Left lung (tissue), 10 donors: ENCODE results near the gene PAX5. TPM values are rescaled to one million over a fixed set of nuclear protein-coding genes. Genes with fewer than 3 reads are reported as not detected.
A peak's percentile ranks its signal among the peaks of the same experiment; 100 is the strongest.

ENCODE experiments used
- ATAC-seq: fragments of 200-7000 bp; cut with Tn5 transposase; one replicate; pipeline ENCODE4 v1.9.1; 2020; ENCODE audit warnings: moderate library complexity
- DNase-seq, 4 donors: peaks; one replicate each; pipeline ENCODE4 v3.0.0-alpha.2; 2013 to 2020
- H3K27ac ChIP-seq, 2 donors: fragments of 200-600 bp; sonication (generic) in 1 of 2; one replicate each; pipeline versions ENCODE4 v1.5.0 to v1.8.0; 2020 to 2021
- H3K27me3 ChIP-seq, 2 donors: fragments of 200-600 bp; sonication (generic) in 1 of 2; one replicate each; pipeline versions ENCODE4 v1.5.0 to v1.8.0; 2020 to 2021
- H3K36me3 ChIP-seq, 2 donors: fragments of 200-600 bp; sonication (generic) in 1 of 2; one replicate each; pipeline versions ENCODE4 v1.5.0 to v1.8.0; 2020 to 2021
- H3K4me1 ChIP-seq, 2 donors: fragments of 200-600 bp; one replicate each; pipeline ENCODE4 v1.8.0; 2021
- H3K4me3 ChIP-seq, 2 donors: fragments of 200-600 bp; sonication (generic) in 1 of 2; one replicate each; pipeline versions ENCODE4 v1.5.0 to v1.8.0; 2020 to 2021; ENCODE audit warnings: mild to moderate bottlenecking in 1 of 2
- H3K9me3 ChIP-seq, 2 donors: fragments of 200-600 bp; sonication (generic) in 1 of 2; one replicate each; pipeline versions ENCODE4 v1.5.0 to v1.8.0; 2020 to 2021
- CTCF ChIP-seq, 2 donors: fragments of 200-600 bp; sonication (generic) in 1 of 2; IDR thresholded peaks; one replicate each; pipeline versions ENCODE4 v1.5.0 to v1.8.0; 2021; ENCODE audit warnings: antibody characterized with exemption in 2 of 2
- intact Hi-C, 2 donors: fragments of 100-400 bp; cut with DNase I; formaldehyde crosslinking; loops; one replicate each; pipeline versions ENCODE4 v1.11.2 to v1.14.2; 2022
- polyA plus RNA-seq, 6 donors: library from polyadenylated mRNA; unstranded; fragments of 120-200 nt; gene quantifications; one replicate each; pipeline ENCODE4 v1.2.1, GENCODE V29; 2013; ENCODE audit not compliant: insufficient read length in 6 of 6
- total RNA-seq, 2 donors: library from RNA; stranded (reverse); fragmentation: NEBNext Ultra II Directional; extraction: Animal tissue kit (Norgen Biotek cat#: 25700); gene quantifications; one replicate each; pipeline ENCODE4 v1.2.1, GENCODE V29; 2021
- donor health status: DM: no; HTN: yes; CAD: no.
- donor health status: DM: no; HTN: no; CAD: no.

Gene PAX5
- total and polyA plus RNA-seq, 8 donors: 0.03 to 0.65 (median 0.13) TPM

GRCh38 chr9:36878986-36879982 lies 154.8 kb downstream of the PAX5 start:
- Histone ChIP-seq H3K9me3 (no peaks in the 10 kb centered on the region), H3K36me3 (no peaks in the 10 kb centered on the region), H3K4me3 (no peak overlapping the region), H3K27me3 (peaks cover 0 to 18% of the 10 kb centered on the region in 2 donors), H3K27ac (no peak overlapping the region), H3K4me1 (no peaks in the 10 kb centered on the region)
- ATAC-seq (no peak), DNase-seq (peak in 1 of 4 donors; percentile 53)
- intact Hi-C loops: no loop called here
- TF ChIP-seq CTCF (IDR thresholded peaks at IDR 0.05): no peak

DNA sequence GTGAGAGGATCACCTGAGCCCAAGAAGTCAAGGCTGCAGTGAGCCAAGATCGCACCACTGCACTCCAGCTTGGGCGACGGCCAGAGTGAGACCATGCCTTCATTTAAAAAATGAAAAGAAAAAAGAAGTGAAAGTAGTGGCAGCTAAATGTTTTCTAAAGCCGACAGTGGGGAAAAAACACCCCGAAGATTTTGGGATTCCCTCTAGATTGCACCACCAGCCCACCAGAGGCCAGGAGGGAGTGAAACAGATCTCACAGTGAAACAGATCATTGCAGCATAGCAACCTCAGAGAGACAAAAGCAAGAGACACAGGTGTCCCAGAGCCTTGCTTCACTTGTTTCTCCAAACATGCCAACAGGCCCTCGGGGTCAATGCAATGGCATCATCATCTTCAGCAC lies 156.8 kb downstream of the PAX5 start:
- intact Hi-C loops: no loop called here
- no peaks in the 10 kb centered on the region for H3K9me3 ChIP-seq
- TF ChIP-seq CTCF (IDR thresholded peaks at IDR 0.05): no peak

DNA sequence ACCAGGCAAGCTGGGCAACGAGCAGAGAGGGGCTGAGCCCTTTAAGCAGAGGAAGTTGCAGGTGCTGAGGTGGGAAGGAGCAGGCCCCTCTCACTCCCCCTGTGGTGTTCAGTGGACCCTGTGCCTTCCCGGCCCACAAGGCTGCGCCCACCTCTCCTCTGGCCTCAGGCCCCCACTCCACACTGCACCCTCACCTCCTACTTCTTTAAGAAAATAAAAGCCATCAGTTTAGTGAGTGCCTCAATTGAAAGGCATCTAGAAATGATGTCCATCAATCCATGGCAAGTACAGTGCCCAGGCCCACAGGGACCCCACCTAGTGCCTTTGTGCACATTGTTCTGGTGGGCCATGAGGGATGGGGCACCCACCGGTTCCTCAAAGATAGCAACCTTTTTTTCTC lies 158.0 kb downstream of the PAX5 start:
- intact Hi-C loops: no loop called here
- no peak for TF ChIP-seq CTCF (IDR thresholded peaks at IDR 0.05)
- H3K4me3 ChIP-seq: no peak overlapping the region
- H3K27me3 ChIP-seq: peaks cover 0 to 12% of the 10 kb centered on the region in 2 donors
- no peaks in the 10 kb centered on the region for H3K4me1 ChIP-seq
- no peaks in the 10 kb centered on the region for H3K36me3 ChIP-seq
- ATAC-seq (no peak), DNase-seq (peak in 1 of 4 donors; percentile 34)
- H3K27ac ChIP-seq: no peak overlapping the region
- H3K9me3 ChIP-seq: no peaks in the 10 kb centered on the region

More for the DNA sequence above, 156.8 kb downstream of the PAX5 start:
- Histone ChIP-seq H3K4me1 (no peaks in the 10 kb centered on the region), H3K27me3 (peaks cover 0 to 18% of the 10 kb centered on the region in 2 donors), H3K4me3 (no peak overlapping the region), H3K27ac (no peak overlapping the region), H3K36me3 (no peaks in the 10 kb centered on the region)
- DNase-seq: peak in 1 of 4 donors; percentile 26
- ATAC-seq: no peak

DNA sequence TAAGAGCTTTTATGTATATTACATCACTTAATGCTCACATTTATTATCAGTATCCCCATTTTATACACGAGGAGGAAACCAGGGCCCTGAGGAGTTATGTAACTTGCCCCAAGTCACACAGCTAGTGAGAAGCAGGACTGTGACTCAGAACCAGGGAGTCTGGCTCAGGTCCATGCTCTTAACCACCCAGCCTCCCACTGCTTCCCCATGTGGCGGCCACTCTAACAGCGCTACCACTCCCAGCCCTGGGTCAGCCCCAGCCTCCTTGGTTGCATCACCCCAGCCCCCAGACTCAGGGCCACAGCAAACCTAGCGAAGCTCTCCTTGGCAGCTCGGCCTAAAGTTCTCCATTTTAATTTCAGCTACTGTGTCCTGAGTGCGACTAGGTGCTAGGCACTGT lies 159.1 kb downstream of the PAX5 start:
- peak in 2 of 4 donors; percentile 43 to 53 for DNase-seq
- intact Hi-C loops: no loop called here
- Histone ChIP-seq H3K36me3 (no peaks in the 10 kb centered on the region), H3K27me3 (peaks cover 0 to 12% of the 10 kb centered on the region in 2 donors), H3K4me3 (no peak overlapping the region), H3K9me3 (no peaks in the 10 kb centered on the region), H3K4me1 (no peaks in the 10 kb centered on the region), H3K27ac (no peak overlapping the region)
- no peak for TF ChIP-seq CTCF (IDR thresholded peaks at IDR 0.05)
- peak; percentile 57 for ATAC-seq

DNA sequence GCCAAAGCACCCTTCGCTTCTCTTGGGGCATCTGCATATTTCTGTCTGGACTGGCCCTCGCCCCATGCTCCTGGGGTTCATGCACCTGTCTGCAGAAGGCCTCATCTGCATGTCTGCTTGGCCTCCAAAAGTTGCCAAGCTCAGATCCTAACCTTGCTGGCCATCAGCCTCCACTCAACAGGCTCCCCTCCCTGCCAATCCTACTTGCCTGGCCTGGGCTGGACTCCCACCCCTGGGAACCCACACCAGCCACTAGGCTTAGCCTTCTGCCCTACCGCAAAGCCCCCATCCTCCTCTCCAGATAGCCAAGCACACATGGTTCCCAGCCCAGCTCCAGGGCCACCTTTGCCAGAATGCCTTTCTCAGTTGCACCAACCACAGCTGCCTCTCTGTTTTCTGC lies 159.8 kb downstream of the PAX5 start:
- Histone ChIP-seq H3K27me3 (peaks cover 0 to 12% of the 10 kb centered on the region in 2 donors), H3K4me1 (no peaks in the 10 kb centered on the region), H3K27ac (no peak overlapping the region), H3K36me3 (no peaks in the 10 kb centered on the region), H3K4me3 (no peak overlapping the region), H3K9me3 (no peaks in the 10 kb centered on the region)
- ATAC-seq (no peak), DNase-seq (peak in 1 of 4 donors; percentile 6)
- no peak for TF ChIP-seq CTCF (IDR thresholded peaks at IDR 0.05)
- intact Hi-C loops: no loop called here
